ENCODE results near the gene SH3RF3.
A peak's percentile ranks its signal among the peaks of the same experiment; 100 is the strongest.

The SH3RF3 gene

GRCh38 chr2:109125593-109126500 lies 3.2 kb upstream of the SH3RF3 start:
- Histone ChIP-seq H3K4me2 (ENCODE audit: low read length, poor library complexity, severe bottlenecking) (no peak overlapping the region), H2AK5ac (ENCODE audit: low read length, severe bottlenecking) (peak overlapping the region; percentile 70), H3K23ac (ENCODE audit: low read length in 2 of 2) (peak overlapping the region in 1 of 2 experiments; percentile 28), H4K8ac (ENCODE audit: low read length) (peak overlapping the region; percentile 53), H2AFZ (ENCODE audit: low read depth, low read length) (no peak overlapping the region), H3K9me3 (ENCODE audit: control insufficient read depth, low read length) (no peaks in the 10 kb centered on the region), H3K27ac (ENCODE audit: low read length, poor library complexity, severe bottlenecking) (peak overlapping the region; percentile 91), H2BK15ac (ENCODE audit: low read depth, poor library complexity, severe bottlenecking) (no peak overlapping the region), H3K4ac (ENCODE audit: low read depth in 1 of 2, low read length in 2 of 2) (peak overlapping the region; percentile 16 to 67), H2BK5ac (ENCODE audit: low read depth, low read length, poor library complexity, severe bottlenecking) (peak overlapping the region; percentile 21), H3K14ac (ENCODE audit: low read length in 2 of 2) (peak overlapping the region in 1 of 2 experiments; percentile 76), H3K4me3 (ENCODE audit: insufficient read depth in 1 of 2, low read depth in 1 of 2, low read length in 2 of 2) (peak overlapping the region in 1 of 2 experiments; percentile 22), H2BK120ac (ENCODE audit: low read depth, low read length) (no peak overlapping the region), H3K79me1 (replicated peaks; ENCODE audit: low read length, poor library complexity, severe bottlenecking) (peaks cover 8% of the 10 kb centered on the region), H3K18ac (ENCODE audit: low read depth in 1 of 2, low read length in 2 of 2) (peak overlapping the region; percentile 24 to 91), H3K36me3 (ENCODE audit: control insufficient read depth in 1 of 2, insufficient read depth in 2 of 2, low read depth in 1 of 2, low read length in 2 of 2) (peaks cover 0 to 4% of the 10 kb centered on the region in 2 experiments), H2BK12ac (ENCODE audit: low read length in 2 of 2) (peak overlapping the region; percentile 14 to 85), H3K27me3 (ENCODE audit: control insufficient read depth in 1 of 2, insufficient read depth in 1 of 2, low read length in 2 of 2) (peaks cover 10 to 27% of the 10 kb centered on the region in 2 experiments), H4K91ac (ENCODE audit: low read length) (peak overlapping the region; percentile 78), H3K9ac (ENCODE audit: low read length) (peak overlapping the region; percentile 57), H3K4me1 (ENCODE audit: control insufficient read depth, insufficient read depth, low read depth, low read length) (peaks cover 35% of the 10 kb centered on the region)
- peak; percentile 90 for DNase-seq
- 48% methylated on average over 12 of the region's 12 CpGs for WGBS

DNA sequence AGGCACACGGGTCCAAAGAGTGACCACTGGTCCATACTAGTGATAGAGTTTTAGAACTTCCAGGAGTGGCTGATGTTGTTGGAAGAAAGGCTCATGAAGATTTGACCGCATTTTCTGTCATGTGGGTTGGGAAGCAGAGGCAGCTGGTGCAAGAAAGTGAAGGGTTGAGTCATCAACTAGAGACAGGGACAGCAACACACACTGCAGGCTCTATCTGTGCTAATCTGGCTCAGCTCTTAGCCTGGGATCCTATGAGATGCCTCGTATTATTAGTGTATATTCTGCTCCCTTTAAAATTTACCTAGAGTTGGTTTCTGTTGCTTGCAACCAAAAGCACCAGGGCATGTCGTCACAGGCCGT lies 2.5 kb upstream of the SH3RF3 start:
- H2BK12ac ChIP-seq (ENCODE audit: low read length in 2 of 2): peak overlapping the region in 1 of 2 experiments; percentile 64
- peak overlapping the region; percentile 71 for H3K27ac ChIP-seq (ENCODE audit: low read length, poor library complexity, severe bottlenecking)
- no peak overlapping the region for H2AFZ ChIP-seq (ENCODE audit: low read depth, low read length)
- H2BK5ac ChIP-seq (ENCODE audit: low read depth, low read length, poor library complexity, severe bottlenecking): no peak overlapping the region
- DNase-seq: peak; percentile 94
- H3K23ac ChIP-seq (ENCODE audit: low read length in 2 of 2): no peak overlapping the region
- H2AK5ac ChIP-seq (ENCODE audit: low read length, severe bottlenecking): peak overlapping the region; percentile 70
- H3K36me3 ChIP-seq (ENCODE audit: control insufficient read depth in 1 of 2, insufficient read depth in 2 of 2, low read depth in 1 of 2, low read length in 2 of 2): peaks cover 0 to 4% of the 10 kb centered on the region in 2 experiments
- peaks cover 8% of the 10 kb centered on the region for H3K79me1 ChIP-seq (replicated peaks; ENCODE audit: low read length, poor library complexity, severe bottlenecking)
- no peak overlapping the region for H4K91ac ChIP-seq (ENCODE audit: low read length)
- H3K9ac ChIP-seq (ENCODE audit: low read length): peak overlapping the region; percentile 42
- no peak overlapping the region for H3K14ac ChIP-seq (ENCODE audit: low read length in 2 of 2)
- H2BK120ac ChIP-seq (ENCODE audit: low read depth, low read length): no peak overlapping the region
- WGBS: 61% methylated on average over 5 of the region's 5 CpGs
- peak overlapping the region in 1 of 2 experiments; percentile 22 for H3K4me3 ChIP-seq (ENCODE audit: insufficient read depth in 1 of 2, low read depth in 1 of 2, low read length in 2 of 2)
- H4K8ac ChIP-seq (ENCODE audit: low read length): peak overlapping the region; percentile 53
- H3K9me3 ChIP-seq (ENCODE audit: control insufficient read depth, low read length): no peaks in the 10 kb centered on the region
- H3K18ac ChIP-seq (ENCODE audit: low read depth in 1 of 2, low read length in 2 of 2): peak overlapping the region; percentile 4 to 91
- H3K4me1 ChIP-seq (ENCODE audit: control insufficient read depth, insufficient read depth, low read depth, low read length): peaks cover 35% of the 10 kb centered on the region
- peaks cover 8 to 22% of the 10 kb centered on the region in 2 experiments for H3K27me3 ChIP-seq (ENCODE audit: control insufficient read depth in 1 of 2, insufficient read depth in 1 of 2, low read length in 2 of 2)
- H3K4ac ChIP-seq (ENCODE audit: low read depth in 1 of 2, low read length in 2 of 2): no peak overlapping the region
- H3K4me2 ChIP-seq (ENCODE audit: low read length, poor library complexity, severe bottlenecking): no peak overlapping the region
- no peak overlapping the region for H2BK15ac ChIP-seq (ENCODE audit: low read depth, poor library complexity, severe bottlenecking)

GRCh38 chr2:109127556-109127955 lies 1.4 kb upstream of the SH3RF3 start:
- Histone ChIP-seq H2BK15ac (ENCODE audit: low read depth, poor library complexity, severe bottlenecking) (no peak overlapping the region), H3K79me1 (replicated peaks; ENCODE audit: low read length, poor library complexity, severe bottlenecking) (peaks cover 10% of the 10 kb centered on the region), H3K9me3 (ENCODE audit: control insufficient read depth, low read length) (no peaks in the 10 kb centered on the region), H3K4me2 (ENCODE audit: low read length, poor library complexity, severe bottlenecking) (peak overlapping the region; percentile 99), H2BK120ac (ENCODE audit: low read depth, low read length) (no peak overlapping the region), H3K23ac (ENCODE audit: low read length in 2 of 2) (no peak overlapping the region), H3K14ac (ENCODE audit: low read length in 2 of 2) (no peak overlapping the region), H2AFZ (ENCODE audit: low read depth, low read length) (no peak overlapping the region), H3K36me3 (ENCODE audit: control insufficient read depth in 1 of 2, insufficient read depth in 2 of 2, low read depth in 1 of 2, low read length in 2 of 2) (peaks cover 0 to 4% of the 10 kb centered on the region in 2 experiments), H4K8ac (ENCODE audit: low read length) (no peak overlapping the region), H3K4ac (ENCODE audit: low read depth in 1 of 2, low read length in 2 of 2) (no peak overlapping the region), H3K4me1 (ENCODE audit: control insufficient read depth, insufficient read depth, low read depth, low read length) (peaks cover 35% of the 10 kb centered on the region), H3K27ac (ENCODE audit: low read length, poor library complexity, severe bottlenecking) (no peak overlapping the region), H3K9ac (ENCODE audit: low read length) (peak overlapping the region; percentile 86), H3K4me3 (ENCODE audit: insufficient read depth in 1 of 2, low read depth in 1 of 2, low read length in 2 of 2) (peak overlapping the region in 1 of 2 experiments; percentile 91), H2BK5ac (ENCODE audit: low read depth, low read length, poor library complexity, severe bottlenecking) (no peak overlapping the region), H3K18ac (ENCODE audit: low read depth in 1 of 2, low read length in 2 of 2) (no peak overlapping the region), H2AK5ac (ENCODE audit: low read length, severe bottlenecking) (no peak overlapping the region), H3K27me3 (ENCODE audit: control insufficient read depth in 1 of 2, insufficient read depth in 1 of 2, low read length in 2 of 2) (peaks cover 0 to 11% of the 10 kb centered on the region in 2 experiments), H4K91ac (ENCODE audit: low read length) (no peak overlapping the region), H2BK12ac (ENCODE audit: low read length in 2 of 2) (no peak overlapping the region)
- DNase-seq: no peak
- WGBS: 88% methylated on average over 6 of the region's 10 CpGs

DNA sequence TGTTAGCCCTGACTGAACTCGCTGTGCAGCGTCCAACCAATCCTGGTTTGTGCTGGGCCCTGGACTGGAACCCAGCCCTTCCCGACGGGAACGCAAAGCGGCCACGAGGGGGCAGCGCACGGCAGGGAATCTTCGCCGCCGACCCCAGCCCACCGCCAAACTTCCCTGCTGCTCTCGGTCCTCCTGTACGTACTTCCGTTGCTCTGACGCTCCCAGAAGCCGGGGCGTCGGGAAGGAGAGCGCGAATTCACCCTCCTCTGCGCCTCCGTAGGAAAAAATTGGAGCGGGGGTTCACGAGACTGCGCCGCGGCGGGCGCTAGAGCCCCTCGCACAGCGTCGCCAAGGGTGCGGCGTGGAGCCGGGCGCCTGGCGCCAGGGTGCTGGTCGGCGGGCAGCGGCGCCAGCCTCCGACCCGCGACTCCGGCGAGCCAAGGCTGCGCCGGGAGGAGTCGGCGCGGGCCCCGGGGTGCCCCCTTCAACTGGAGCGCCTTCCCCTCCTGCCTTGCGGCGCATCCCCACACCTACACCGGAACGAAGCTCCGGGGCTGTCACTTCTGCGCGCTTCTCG lies 873 bp upstream of the SH3RF3 start:
- peak overlapping the region; percentile 56 for H2BK120ac ChIP-seq (ENCODE audit: low read depth, low read length)
- H3K9ac ChIP-seq (ENCODE audit: low read length): peak overlapping the region; percentile 86
- H3K23ac ChIP-seq (ENCODE audit: low read length in 2 of 2): no peak overlapping the region
- no peak overlapping the region for H4K8ac ChIP-seq (ENCODE audit: low read length)
- under 1% methylated on average over 60 of the region's 63 CpGs for WGBS
- peak; percentile 93 for DNase-seq
- peak overlapping the region; percentile 84 for H2BK15ac ChIP-seq (ENCODE audit: low read depth, poor library complexity, severe bottlenecking)
- H2BK12ac ChIP-seq (ENCODE audit: low read length in 2 of 2): peak overlapping the region in 1 of 2 experiments; percentile 81
- peak overlapping the region; percentile 68 for H2AFZ ChIP-seq (ENCODE audit: low read depth, low read length)
- H3K4me2 ChIP-seq (ENCODE audit: low read length, poor library complexity, severe bottlenecking): peak overlapping the region; percentile 99
- H2BK5ac ChIP-seq (ENCODE audit: low read depth, low read length, poor library complexity, severe bottlenecking): no peak overlapping the region
- H3K18ac ChIP-seq (ENCODE audit: low read depth in 1 of 2, low read length in 2 of 2): peak overlapping the region; percentile 74 to 76
- no peak overlapping the region for H3K27ac ChIP-seq (ENCODE audit: low read length, poor library complexity, severe bottlenecking)
- no peak overlapping the region for H2AK5ac ChIP-seq (ENCODE audit: low read length, severe bottlenecking)
- H3K27me3 ChIP-seq (ENCODE audit: control insufficient read depth in 1 of 2, insufficient read depth in 1 of 2, low read length in 2 of 2): peaks cover 0 to 6% of the 10 kb centered on the region in 2 experiments
- H3K9me3 ChIP-seq (ENCODE audit: control insufficient read depth, low read length): no peaks in the 10 kb centered on the region
- peaks cover 12% of the 10 kb centered on the region for H3K79me1 ChIP-seq (replicated peaks; ENCODE audit: low read length, poor library complexity, severe bottlenecking)
- H3K4me1 ChIP-seq (ENCODE audit: control insufficient read depth, insufficient read depth, low read depth, low read length): peaks cover 35% of the 10 kb centered on the region
- H3K4me3 ChIP-seq (ENCODE audit: insufficient read depth in 1 of 2, low read depth in 1 of 2, low read length in 2 of 2): peak overlapping the region; percentile 78 to 91
- peaks cover 0 to 4% of the 10 kb centered on the region in 2 experiments for H3K36me3 ChIP-seq (ENCODE audit: control insufficient read depth in 1 of 2, insufficient read depth in 2 of 2, low read depth in 1 of 2, low read length in 2 of 2)
- H3K4ac ChIP-seq (ENCODE audit: low read depth in 1 of 2, low read length in 2 of 2): peak overlapping the region; percentile 77 to 81
- peak overlapping the region in 1 of 2 experiments; percentile 45 for H3K14ac ChIP-seq (ENCODE audit: low read length in 2 of 2)
- H4K91ac ChIP-seq (ENCODE audit: low read length): peak overlapping the region; percentile 90

Data from mesenchymal stem cell (in vitro differentiated cells and primary cell).